Measurements from ENCODE around the gene BCAR1. TPM values are rescaled to one million over a fixed set of nuclear protein-coding genes. Genes with fewer than 3 reads are reported as not detected.
"Not testable (repeated sequence)": the region's sequence is repeated elsewhere in the genome, so short reads cannot be mapped to it uniquely, and the experiment has no call there.

Gene BCAR1
- total RNA-seq, 1 donor from 2014 or later: 33.0 TPM

GRCh38 chr16:75238132-75238852, 13.1 kb downstream of the BCAR1 start:
- no peak for ATAC-seq

GRCh38 chr16:75237398-75238131, 13.9 kb downstream of the BCAR1 start:
- ATAC-seq: no peak

DNA sequence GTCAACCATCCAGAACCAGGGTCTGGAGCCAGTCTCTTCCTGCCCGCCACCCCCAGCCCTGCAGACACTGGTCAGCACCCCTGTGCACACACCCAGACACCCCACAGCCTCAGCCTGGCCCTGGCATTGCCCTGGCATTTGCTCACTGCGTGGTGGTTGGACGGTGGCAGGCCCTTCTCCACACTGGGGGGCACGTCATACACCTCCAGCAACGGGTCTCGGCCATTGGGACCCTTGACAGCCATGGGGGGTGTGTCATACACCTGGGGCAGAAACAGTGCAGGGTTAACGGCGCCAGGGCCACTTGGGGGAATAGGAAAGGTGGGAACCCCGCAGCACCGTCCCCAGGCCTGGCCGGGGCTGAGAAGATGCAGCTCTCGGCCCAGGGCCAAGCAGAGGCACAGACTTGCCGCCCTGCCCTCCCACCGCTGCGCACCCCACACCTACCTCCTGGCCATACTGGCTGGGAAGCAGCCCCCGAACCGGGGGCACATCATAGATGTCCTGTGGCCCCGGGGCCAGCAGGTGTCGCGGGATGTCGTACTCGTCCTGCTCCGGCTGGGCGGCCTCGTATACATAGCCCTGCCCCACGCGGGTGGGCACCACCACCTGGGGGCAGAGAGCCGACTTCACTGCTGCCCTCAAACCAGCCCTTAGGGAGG, 14.6 kb downstream of the BCAR1 start:
- no peak for ATAC-seq

- ATAC-seq: no peak
Observed at GRCh38 chr16:75236232-75236631, 15.2 kb downstream of the BCAR1 start.

- ATAC-seq: no peak
Observed at GRCh38 chr16:75235721-75236193, 15.7 kb downstream of the BCAR1 start.

- no peak for ATAC-seq
Observed at GRCh38 chr16:75234856-75235696, 16.3 kb downstream of the BCAR1 start.

- ATAC-seq: no peak
Observed at GRCh38 chr16:75233611-75233938, 17.8 kb downstream of the BCAR1 start.

GRCh38 chr16:75231570-75231969, 19.9 kb downstream of the BCAR1 start:
- ATAC-seq: no peak

- no peak for ATAC-seq
Observed at GRCh38 chr16:75230471-75231110, 20.8 kb downstream of the BCAR1 start.

GRCh38 chr16:75229172-75230031, 22.0 kb downstream of the BCAR1 start:
- no peak for ATAC-seq

DNA sequence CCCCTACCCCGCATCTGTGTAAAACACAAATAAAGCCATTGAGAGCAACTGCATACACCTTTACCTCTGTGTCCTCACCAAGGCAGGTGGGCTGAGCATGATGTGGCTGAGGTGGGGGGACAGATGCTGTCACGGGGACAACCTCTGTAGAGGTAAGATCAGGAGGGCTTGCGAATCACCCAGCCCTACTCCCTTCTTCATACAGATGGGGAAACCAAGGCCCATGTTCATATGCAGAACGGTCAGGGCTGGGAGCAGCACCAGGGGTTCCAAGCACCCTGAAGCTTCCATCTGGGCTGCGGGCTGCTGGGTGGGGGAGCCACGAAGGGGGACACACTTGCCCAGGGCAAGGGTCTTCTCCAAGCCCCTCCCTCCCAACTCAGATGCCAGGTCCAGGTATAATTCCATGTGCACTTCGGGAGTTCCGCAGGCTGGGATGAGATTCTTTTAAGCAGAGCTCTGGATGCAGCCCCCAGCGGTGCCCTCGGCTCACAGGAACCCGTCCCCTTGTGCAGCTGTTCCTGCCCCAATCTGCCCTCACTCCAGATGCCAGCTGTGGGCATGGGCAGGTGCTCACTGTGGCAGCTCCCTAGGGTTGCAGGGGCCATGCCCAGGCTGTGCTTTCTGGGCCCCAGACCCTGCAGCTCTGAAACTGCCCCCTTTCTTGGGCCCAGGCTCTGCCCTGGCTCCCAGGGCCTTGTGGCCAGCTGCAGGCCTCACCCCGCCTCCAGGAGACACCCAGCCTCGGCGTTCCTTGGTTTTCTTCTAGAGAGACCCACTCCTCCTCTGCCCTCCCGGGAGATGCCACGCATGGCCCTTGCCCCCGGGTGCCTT, 23.1 kb downstream of the BCAR1 start:
- no peak for ATAC-seq

DNA sequence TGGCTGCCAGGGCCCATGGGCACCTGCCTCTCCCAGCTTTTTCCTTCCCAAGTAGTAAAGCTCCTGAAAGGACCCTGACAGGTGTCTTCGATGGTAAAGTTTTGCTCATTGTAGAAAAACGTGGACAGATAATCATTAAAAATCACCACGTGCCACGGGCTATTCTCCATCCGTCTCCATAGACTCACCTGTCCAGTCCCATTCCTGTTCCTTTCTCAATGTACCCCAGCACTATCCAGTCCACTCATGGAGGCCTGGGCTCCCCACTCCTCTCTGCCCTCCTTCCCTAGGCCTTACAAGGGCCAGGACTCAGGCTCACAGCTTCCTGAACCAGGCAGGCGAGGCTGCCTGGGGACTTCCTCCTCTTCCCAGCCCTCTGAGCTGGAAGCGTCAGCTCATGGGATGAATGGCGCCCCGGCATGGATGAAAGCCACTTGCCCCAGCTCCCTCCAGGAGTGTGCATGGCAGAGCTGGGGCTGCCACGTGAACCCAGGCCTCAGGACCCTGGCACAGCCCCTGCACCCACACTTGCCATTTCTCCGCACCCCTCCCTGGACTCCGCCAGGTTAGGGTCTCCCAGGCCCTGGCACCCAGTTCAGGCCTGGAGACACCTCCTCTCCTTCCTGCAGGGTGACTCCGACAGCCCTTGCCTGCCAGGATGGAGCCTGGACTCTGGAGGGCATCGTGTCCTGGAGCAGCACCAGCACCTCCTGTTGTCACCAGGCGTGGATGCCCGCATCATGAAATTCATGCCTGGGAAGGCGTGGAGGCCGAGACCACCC, 23.9 kb downstream of the BCAR1 start:
- ATAC-seq: no peak

DNA sequence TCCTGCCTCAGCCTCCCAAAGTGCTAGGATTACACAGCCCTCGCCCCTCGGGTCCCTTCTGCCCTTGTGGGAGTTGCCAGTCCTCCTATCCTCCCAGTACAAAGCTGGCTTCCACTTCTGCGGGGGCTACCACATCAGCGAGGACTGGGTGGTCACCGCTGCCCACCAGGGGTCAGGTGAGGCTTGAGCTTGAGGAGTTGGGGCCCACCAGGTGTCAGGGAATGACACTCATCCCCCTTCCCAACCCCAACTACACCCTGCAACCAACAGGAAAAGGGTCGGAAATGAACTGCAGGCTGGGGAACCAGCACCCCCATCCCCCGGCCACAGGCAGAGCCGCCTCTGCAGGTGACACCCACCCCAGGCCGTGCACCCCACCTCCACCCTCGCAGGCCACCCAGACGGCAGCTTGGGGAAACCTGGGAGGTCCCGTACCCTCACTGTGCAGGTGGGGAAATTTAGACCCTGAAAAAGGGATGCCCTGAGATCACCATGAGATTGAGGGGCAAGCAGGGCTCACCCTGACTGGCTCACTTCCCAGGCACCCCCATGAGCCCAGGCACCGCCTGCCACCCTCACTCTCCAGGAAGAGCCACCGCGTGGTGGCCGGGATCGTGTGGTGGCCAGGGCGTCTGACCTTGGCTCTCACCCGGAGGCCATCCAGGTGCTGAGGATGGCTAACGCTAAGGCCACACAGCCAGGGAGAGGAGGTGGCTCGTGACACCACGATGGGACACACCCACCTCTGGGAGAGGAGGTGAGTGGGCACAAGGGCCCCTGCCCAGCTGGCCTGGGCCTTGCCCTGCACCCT, 24.7 kb downstream of the BCAR1 start:
- ATAC-seq: peak; percentile 2

DNA sequence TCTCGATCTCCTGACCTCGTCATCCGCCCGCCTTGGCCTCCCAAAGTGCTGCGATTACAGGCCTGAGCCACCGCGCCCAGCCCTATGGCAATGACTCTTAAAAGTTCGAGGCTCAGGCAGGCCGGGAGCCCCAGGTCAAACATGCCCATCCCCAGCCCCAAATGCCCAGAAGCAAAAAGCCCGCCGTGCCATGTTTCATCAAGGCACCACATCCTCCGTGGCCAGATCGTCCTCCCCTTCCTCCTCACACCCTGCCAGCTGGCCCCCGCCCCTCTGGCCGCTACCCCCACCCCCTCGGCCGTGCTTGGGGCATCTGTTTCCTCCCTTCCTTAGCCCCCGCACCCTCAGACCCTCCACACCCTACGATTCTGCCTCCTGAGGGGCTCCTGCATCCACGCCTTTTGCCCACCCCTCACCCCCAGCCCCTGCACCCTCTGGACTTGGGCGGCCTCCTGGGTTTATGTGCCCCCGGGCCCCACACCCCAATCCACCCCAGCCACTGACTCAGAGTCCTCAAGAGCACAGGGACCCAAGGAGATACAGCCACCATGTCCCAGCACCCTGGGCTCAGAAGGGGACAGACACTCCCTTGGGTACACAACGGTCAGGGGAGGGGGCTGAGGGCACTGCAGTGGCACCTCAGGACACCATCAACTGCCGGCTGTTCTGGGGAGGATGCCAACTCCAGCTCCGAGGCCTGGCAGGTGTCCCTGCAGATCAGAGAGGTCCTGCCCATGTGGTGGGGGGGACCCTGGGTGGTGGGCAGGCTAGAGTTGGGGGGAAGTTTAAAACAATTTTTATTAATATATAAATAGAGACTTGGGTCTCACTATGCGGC, 25.5 kb downstream of the BCAR1 start:
- no peak for ATAC-seq

GRCh38 chr16:75225092-75225491, 26.3 kb downstream of the BCAR1 start:
- ATAC-seq: peak; percentile 13

DNA sequence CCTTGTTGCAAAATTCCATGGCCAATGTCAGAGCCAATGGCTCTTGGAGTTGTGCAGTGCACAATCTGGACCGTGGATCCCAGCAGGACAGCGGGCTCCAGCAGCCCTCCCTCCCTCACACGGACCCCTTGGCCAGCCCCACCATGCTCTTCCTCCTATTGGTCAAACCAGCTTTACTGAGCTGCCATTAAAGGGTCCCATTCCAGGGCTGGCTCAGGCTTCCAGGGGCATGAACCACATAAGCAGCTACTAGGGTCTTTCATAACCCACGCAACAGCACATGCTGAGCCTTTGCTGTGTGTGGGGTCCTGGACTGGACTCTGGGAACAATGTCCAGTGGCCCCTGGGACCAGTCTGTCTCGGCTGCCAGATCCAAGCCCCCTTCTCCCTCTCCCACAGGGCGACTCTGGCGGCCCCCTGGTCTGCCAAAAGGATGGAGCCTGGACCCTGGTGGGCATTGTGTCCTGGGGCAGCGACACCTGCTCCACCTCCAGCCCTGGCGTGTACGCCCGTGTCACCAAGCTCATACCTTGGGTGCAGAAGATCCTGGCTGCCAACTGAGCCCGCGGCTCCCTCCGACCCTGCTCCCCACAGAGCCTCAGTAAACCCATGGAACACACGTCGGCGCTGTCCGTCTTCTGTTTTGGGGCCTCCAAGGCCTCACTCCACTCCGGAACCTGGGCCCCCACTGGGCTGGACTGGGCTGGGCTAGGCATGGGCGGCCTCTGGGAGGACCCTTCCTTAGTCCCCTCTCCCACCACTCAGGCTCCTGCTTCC, 26.9 kb downstream of the BCAR1 start:
- ATAC-seq: peak; percentile 8

DNA sequence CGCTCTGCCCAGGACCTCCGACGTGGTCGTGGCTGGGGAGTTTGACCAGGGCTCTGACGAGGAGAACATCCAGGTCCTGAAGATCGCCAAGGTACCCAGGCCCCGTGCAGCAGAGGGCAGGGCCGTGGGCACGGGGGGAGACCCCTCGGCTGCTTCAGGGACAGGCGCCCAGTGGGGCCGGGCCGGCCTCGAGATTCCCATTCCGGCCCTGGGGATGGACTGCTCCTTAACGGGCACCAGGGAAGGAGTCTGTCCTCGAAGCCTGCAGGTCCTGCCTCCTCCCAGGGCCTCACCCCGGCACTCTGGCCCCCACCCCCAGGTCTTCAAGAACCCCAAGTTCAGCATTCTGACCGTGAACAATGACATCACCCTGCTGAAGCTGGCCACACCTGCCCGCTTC, 28.3 kb downstream of the BCAR1 start:
- not testable (repeated sequence) for ATAC-seq
